ENCODE measurements around the gene APBB1IP.

Gene APBB1IP

DNA sequence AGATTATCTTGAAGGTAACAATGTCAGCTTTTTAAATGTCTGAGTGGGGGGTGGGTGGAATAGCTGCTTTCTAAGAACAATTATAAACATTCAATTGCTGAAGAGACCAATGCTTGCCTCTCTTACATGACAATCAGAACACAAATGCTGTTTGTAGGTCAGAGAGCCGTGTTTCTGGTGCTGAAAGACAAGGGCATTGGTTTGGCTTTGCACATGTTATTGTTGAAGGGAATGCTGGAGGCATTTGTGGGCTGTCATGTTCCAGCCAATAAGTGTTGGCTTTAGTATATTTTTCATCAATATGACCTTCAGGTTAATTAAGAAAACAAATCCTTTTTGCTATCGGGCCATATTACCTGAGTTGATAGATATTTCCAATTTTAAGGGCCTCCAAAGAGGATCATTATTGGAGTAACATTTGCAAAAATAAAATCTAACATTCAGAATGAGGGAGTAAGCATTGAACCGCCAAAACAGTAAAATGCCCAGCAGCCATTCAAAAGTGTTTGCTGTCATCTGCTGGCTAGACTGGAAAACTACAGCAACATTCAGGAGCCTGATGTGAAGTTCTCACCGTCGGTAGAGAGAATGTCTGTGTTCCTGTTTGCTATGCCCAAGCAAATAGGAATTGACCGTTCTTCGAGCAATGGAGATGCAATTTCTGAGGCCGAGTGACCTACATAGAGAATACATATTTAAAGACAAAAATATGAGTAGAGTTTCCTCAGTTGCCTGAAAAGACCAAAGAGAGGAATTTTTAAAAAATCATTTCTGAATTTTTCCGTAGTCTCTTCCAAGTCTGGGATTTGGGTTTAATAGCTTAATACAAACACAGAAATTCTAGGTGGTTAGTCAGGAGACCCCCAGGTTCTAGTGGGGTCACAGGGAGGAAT is 118.9 kb downstream of the APBB1IP start:
- Histone ChIP-seq H3K9me3 (replicated peaks in 1 of 2; ENCODE audit: control insufficient read depth in 2 of 2, insufficient read depth in 1 of 2, low read depth in 1 of 2, low read length in 2 of 2) (no peaks in the 10 kb centered on the region), H3K79me1 (ENCODE audit: low read depth, low read length) (no peaks in the 10 kb centered on the region), H3K36me3 (replicated peaks in 1 of 2; ENCODE audit: control insufficient read depth in 2 of 2, insufficient read depth in 2 of 2, low read length in 2 of 2) (no peaks in the 10 kb centered on the region), H2BK5ac (ENCODE audit: low read length) (no peak overlapping the region), H2BK12ac (ENCODE audit: low read length) (no peak overlapping the region), H3K27me3 (ENCODE audit: control insufficient read depth in 3 of 3, insufficient read depth in 3 of 3, low read depth in 1 of 3, low read length in 3 of 3) (no peaks in the 10 kb centered on the region), H3K9ac (ENCODE audit: low read depth, low read length, poor library complexity) (no peak overlapping the region), H4K91ac (ENCODE audit: low read depth, low read length, poor library complexity) (no peak overlapping the region), H3K23ac (ENCODE audit: low read depth, low read length, poor library complexity) (no peak overlapping the region), H3K4ac (ENCODE audit: low read length) (no peak overlapping the region), H2AK5ac (ENCODE audit: low read depth, low read length) (no peak overlapping the region), H3K18ac (ENCODE audit: low read length) (no peak overlapping the region), H2AFZ (ENCODE audit: low read length) (no peak overlapping the region), H2BK120ac (ENCODE audit: low read depth, low read length) (no peak overlapping the region), H3K4me2 (ENCODE audit: insufficient read depth, low read length, poor library complexity, severe bottlenecking) (no peak overlapping the region), H4K8ac (ENCODE audit: low read depth, low read length) (no peak overlapping the region), H3K14ac (ENCODE audit: low read length) (no peak overlapping the region), H2BK15ac (ENCODE audit: low read length) (no peak overlapping the region), H3K4me3 (ENCODE audit: low read length in 2 of 2) (no peak overlapping the region), H3K4me1 (ENCODE audit: control insufficient read depth in 2 of 2, insufficient read depth in 1 of 2, low read depth in 1 of 2, low read length in 2 of 2) (no peaks in the 10 kb centered on the region), H3K27ac (replicated peaks; ENCODE audit: low read length) (no peak overlapping the region)
- no CpG with 5 or more reads among the region's 9 CpGs for WGBS, 2 donors (ENCODE audit: extremely low coverage in 2 of 2, insufficient read length in 2 of 2, insufficient replicate concordance in 1 of 2)
- peak; percentile 47 for DNase-seq (ENCODE audit: low spot score)

DNA sequence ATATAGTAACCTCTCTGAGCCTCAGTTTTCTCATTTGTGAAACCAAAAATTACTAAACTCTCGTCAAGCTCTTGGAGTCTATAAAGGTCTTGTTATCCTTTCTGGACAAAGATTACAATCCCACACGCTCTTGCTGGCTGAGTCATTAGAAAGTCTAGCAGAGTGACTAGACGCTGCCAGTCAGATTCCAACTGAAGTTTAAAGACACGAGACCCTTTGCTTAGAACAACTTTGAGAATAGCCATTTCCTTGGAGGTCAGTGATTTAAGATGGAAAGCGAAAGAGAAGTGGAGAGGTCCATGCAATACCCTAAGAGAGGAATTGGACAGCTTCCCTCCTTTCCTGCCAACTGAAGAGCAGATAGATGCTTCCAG is 119.5 kb downstream of the APBB1IP start:
- Histone ChIP-seq H3K9me3 (replicated peaks in 1 of 2; ENCODE audit: control insufficient read depth in 2 of 2, insufficient read depth in 1 of 2, low read depth in 1 of 2, low read length in 2 of 2) (no peaks in the 10 kb centered on the region), H3K27ac (replicated peaks; ENCODE audit: low read length) (no peak overlapping the region), H3K14ac (ENCODE audit: low read length) (no peak overlapping the region), H3K23ac (ENCODE audit: low read depth, low read length, poor library complexity) (no peak overlapping the region), H2BK120ac (ENCODE audit: low read depth, low read length) (no peak overlapping the region), H3K4me1 (ENCODE audit: control insufficient read depth in 2 of 2, insufficient read depth in 1 of 2, low read depth in 1 of 2, low read length in 2 of 2) (no peaks in the 10 kb centered on the region), H3K18ac (ENCODE audit: low read length) (no peak overlapping the region), H3K4ac (ENCODE audit: low read length) (no peak overlapping the region), H3K27me3 (ENCODE audit: control insufficient read depth in 3 of 3, insufficient read depth in 3 of 3, low read depth in 1 of 3, low read length in 3 of 3) (no peaks in the 10 kb centered on the region), H3K9ac (ENCODE audit: low read depth, low read length, poor library complexity) (no peak overlapping the region), H3K79me1 (ENCODE audit: low read depth, low read length) (no peaks in the 10 kb centered on the region), H2BK5ac (ENCODE audit: low read length) (no peak overlapping the region), H2BK12ac (ENCODE audit: low read length) (no peak overlapping the region), H3K4me3 (ENCODE audit: low read length in 2 of 2) (no peak overlapping the region), H4K8ac (ENCODE audit: low read depth, low read length) (no peak overlapping the region), H3K36me3 (replicated peaks in 1 of 2; ENCODE audit: control insufficient read depth in 2 of 2, insufficient read depth in 2 of 2, low read length in 2 of 2) (no peaks in the 10 kb centered on the region), H2BK15ac (ENCODE audit: low read length) (no peak overlapping the region), H2AK5ac (ENCODE audit: low read depth, low read length) (no peak overlapping the region), H4K91ac (ENCODE audit: low read depth, low read length, poor library complexity) (no peak overlapping the region), H3K4me2 (ENCODE audit: insufficient read depth, low read length, poor library complexity, severe bottlenecking) (no peak overlapping the region), H2AFZ (ENCODE audit: low read length) (no peak overlapping the region)
- WGBS, 2 donors (ENCODE audit: extremely low coverage in 2 of 2, insufficient read length in 2 of 2, insufficient replicate concordance in 1 of 2) = no CpG with 5 or more reads among the region's 5 CpGs
- no peak for DNase-seq (ENCODE audit: low spot score)

DNA sequence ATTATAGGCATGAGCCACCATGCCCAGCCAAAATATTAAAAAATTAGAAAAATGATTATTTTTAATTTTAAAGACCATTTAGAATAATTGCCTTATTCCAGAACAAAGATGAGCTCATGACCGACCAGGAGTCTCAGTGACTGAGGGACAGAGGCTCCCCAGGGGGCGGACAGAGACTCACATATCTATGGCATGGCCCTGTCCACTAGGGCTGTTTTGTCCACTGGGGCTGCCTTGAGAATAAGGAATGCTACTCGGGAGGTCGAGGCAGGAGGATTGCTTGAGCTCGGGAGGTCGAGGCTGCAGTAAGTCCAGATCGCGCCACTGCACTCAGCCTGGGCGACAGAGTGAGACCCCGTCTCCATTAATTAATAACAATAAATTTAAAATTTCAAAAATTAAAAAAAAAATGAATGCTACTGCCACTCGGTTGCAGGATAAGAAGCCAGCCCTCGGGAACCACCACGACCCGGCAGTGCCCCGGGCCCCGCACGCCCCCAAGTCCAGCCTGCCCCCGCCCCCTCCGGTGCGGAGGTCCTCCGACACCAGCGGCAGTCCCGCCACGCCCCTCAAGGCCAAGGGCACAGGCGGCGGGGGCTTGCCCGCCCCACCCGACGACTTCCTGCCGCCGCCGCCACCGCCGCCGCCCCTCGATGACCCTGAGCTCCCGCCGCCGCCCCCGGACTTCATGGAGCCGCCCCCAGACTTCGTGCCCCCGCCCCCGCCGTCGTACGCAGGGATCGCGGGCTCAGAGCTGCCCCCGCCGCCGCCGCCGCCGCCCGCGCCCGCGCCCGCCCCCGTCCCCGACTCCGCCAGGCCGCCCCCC is 128.6 kb downstream of the APBB1IP start:
- Histone ChIP-seq H3K36me3 (replicated peaks in 1 of 2; ENCODE audit: control insufficient read depth in 2 of 2, insufficient read depth in 2 of 2, low read length in 2 of 2) (no peaks in the 10 kb centered on the region), H3K4ac (ENCODE audit: low read length) (no peak overlapping the region), H2AFZ (ENCODE audit: low read length) (peak overlapping the region; percentile 80), H4K91ac (ENCODE audit: low read depth, low read length, poor library complexity) (no peak overlapping the region), H3K18ac (ENCODE audit: low read length) (no peak overlapping the region), H3K4me2 (ENCODE audit: insufficient read depth, low read length, poor library complexity, severe bottlenecking) (peak overlapping the region; percentile 66), H3K9me3 (replicated peaks in 1 of 2; ENCODE audit: control insufficient read depth in 2 of 2, insufficient read depth in 1 of 2, low read depth in 1 of 2, low read length in 2 of 2) (no peaks in the 10 kb centered on the region), H2BK12ac (ENCODE audit: low read length) (no peak overlapping the region), H2BK15ac (ENCODE audit: low read length) (no peak overlapping the region), H2AK5ac (ENCODE audit: low read depth, low read length) (no peak overlapping the region), H3K27ac (replicated peaks; ENCODE audit: low read length) (no peak overlapping the region), H3K4me1 (ENCODE audit: control insufficient read depth in 2 of 2, insufficient read depth in 1 of 2, low read depth in 1 of 2, low read length in 2 of 2) (peaks cover 0 to 2% of the 10 kb centered on the region in 2 donors), H2BK5ac (ENCODE audit: low read length) (no peak overlapping the region), H3K27me3 (ENCODE audit: control insufficient read depth in 3 of 3, insufficient read depth in 3 of 3, low read depth in 1 of 3, low read length in 3 of 3) (peaks cover 0 to 33% (median 14%) of the 10 kb centered on the region in 3 experiments), H3K9ac (ENCODE audit: low read depth, low read length, poor library complexity) (no peak overlapping the region), H3K4me3 (ENCODE audit: low read length in 2 of 2) (peak overlapping the region; percentile 18 to 68), H3K23ac (ENCODE audit: low read depth, low read length, poor library complexity) (peak overlapping the region; percentile 85), H3K14ac (ENCODE audit: low read length) (no peak overlapping the region), H4K8ac (ENCODE audit: low read depth, low read length) (no peak overlapping the region), H2BK120ac (ENCODE audit: low read depth, low read length) (no peak overlapping the region), H3K79me1 (ENCODE audit: low read depth, low read length) (no peaks in the 10 kb centered on the region)
- DNase-seq (ENCODE audit: low spot score) = no peak
- no CpG with 5 or more reads among the region's 64 CpGs for WGBS, 2 donors (ENCODE audit: extremely low coverage in 2 of 2, insufficient read length in 2 of 2, insufficient replicate concordance in 1 of 2)

GRCh38 chr10:26567351-26567721 is 129.2 kb downstream of the APBB1IP start:
- H4K91ac ChIP-seq (ENCODE audit: low read depth, low read length, poor library complexity) = no peak overlapping the region
- H3K36me3 ChIP-seq (replicated peaks in 1 of 2; ENCODE audit: control insufficient read depth in 2 of 2, insufficient read depth in 2 of 2, low read length in 2 of 2) = no peaks in the 10 kb centered on the region
- no peak for DNase-seq (ENCODE audit: low spot score)
- H2AFZ ChIP-seq (ENCODE audit: low read length) = peak overlapping the region; percentile 80
- H3K27me3 ChIP-seq (ENCODE audit: control insufficient read depth in 3 of 3, insufficient read depth in 3 of 3, low read depth in 1 of 3, low read length in 3 of 3) = peaks cover 0 to 33% (median 14%) of the 10 kb centered on the region in 3 experiments
- no peak overlapping the region for H2AK5ac ChIP-seq (ENCODE audit: low read depth, low read length)
- H3K4me2 ChIP-seq (ENCODE audit: insufficient read depth, low read length, poor library complexity, severe bottlenecking) = peak overlapping the region; percentile 66
- H3K79me1 ChIP-seq (ENCODE audit: low read depth, low read length) = no peaks in the 10 kb centered on the region
- no CpG with 5 or more reads among the region's 10 CpGs for WGBS, 2 donors (ENCODE audit: extremely low coverage in 2 of 2, insufficient read length in 2 of 2, insufficient replicate concordance in 1 of 2)
- no peak overlapping the region for H3K9ac ChIP-seq (ENCODE audit: low read depth, low read length, poor library complexity)
- H3K14ac ChIP-seq (ENCODE audit: low read length) = no peak overlapping the region
- no peak overlapping the region for H2BK15ac ChIP-seq (ENCODE audit: low read length)
- no peak overlapping the region for H2BK12ac ChIP-seq (ENCODE audit: low read length)
- peak overlapping the region in 1 of 2 donors; percentile 37 for H3K4me3 ChIP-seq (ENCODE audit: low read length in 2 of 2)
- no peaks in the 10 kb centered on the region for H3K9me3 ChIP-seq (replicated peaks in 1 of 2; ENCODE audit: control insufficient read depth in 2 of 2, insufficient read depth in 1 of 2, low read depth in 1 of 2, low read length in 2 of 2)
- peaks cover 0 to 2% of the 10 kb centered on the region in 2 donors for H3K4me1 ChIP-seq (ENCODE audit: control insufficient read depth in 2 of 2, insufficient read depth in 1 of 2, low read depth in 1 of 2, low read length in 2 of 2)
- no peak overlapping the region for H3K4ac ChIP-seq (ENCODE audit: low read length)
- no peak overlapping the region for H4K8ac ChIP-seq (ENCODE audit: low read depth, low read length)
- H3K18ac ChIP-seq (ENCODE audit: low read length) = no peak overlapping the region
- no peak overlapping the region for H2BK120ac ChIP-seq (ENCODE audit: low read depth, low read length)
- no peak overlapping the region for H2BK5ac ChIP-seq (ENCODE audit: low read length)
- no peak overlapping the region for H3K23ac ChIP-seq (ENCODE audit: low read depth, low read length, poor library complexity)
- no peak overlapping the region for H3K27ac ChIP-seq (replicated peaks; ENCODE audit: low read length)
